ENCODE data around the gene RGPD8.
"Not testable (repeated sequence)": the region's sequence is repeated elsewhere in the genome, so short reads cannot be mapped to it uniquely, and the experiment has no call there.

RGPD8 gene

DNA sequence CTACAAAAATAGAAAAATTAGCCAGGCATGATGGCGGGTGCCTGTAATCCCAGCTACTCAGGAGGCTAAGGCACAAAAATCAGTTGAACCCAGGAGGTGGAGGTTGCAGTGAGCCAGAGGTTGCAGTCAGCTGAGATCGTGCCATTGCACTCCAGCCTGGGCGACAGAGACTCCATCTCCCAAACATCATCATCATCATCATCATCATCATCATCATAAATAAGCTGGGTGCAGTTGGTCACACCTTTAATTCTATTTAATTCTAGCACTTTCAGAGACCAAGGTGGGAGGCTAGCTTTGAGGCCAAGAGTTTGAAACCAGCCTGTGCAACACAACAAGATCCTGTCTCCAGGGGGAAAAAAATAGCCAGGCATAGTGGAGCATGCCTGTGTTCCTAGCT, 8.9 kb downstream of the RGPD8 start:
- not testable (repeated sequence) for H3K27ac Mint-ChIP-seq; H3K27me3 Mint-ChIP-seq (ENCODE audit: low read depth); H3K4me3 Mint-ChIP-seq; H3K9me3 Mint-ChIP-seq; DNase-seq (ENCODE audit: low spot score); H3K36me3 Mint-ChIP-seq (ENCODE audit: low read depth); H3K4me1 Mint-ChIP-seq (ENCODE audit: low read depth)

DNA sequence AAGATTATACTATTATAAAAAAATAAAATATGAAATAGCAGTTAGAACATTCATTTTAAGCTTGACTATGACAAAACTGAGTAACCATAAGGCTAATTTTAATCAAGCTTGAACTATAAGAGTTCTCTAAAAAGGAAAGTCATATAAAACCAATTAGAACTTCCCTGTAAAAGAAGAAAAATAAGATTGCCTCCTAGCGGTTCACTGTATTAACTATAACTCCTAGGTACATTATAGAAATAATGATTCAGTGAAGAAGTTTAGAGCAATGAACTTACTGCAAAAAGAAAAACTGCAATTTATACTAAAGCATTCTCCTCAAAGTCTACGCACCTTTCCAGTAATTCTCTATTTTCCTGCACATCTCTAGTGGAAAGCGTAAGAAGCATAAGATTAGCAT, 16.6 kb downstream of the RGPD8 start:
- H3K27ac Mint-ChIP-seq; H3K4me1 Mint-ChIP-seq (ENCODE audit: low read depth); H3K4me3 Mint-ChIP-seq; DNase-seq (ENCODE audit: low spot score); H3K36me3 Mint-ChIP-seq (ENCODE audit: low read depth); H3K27me3 Mint-ChIP-seq (ENCODE audit: low read depth); H3K9me3 Mint-ChIP-seq: not testable (repeated sequence)

DNA sequence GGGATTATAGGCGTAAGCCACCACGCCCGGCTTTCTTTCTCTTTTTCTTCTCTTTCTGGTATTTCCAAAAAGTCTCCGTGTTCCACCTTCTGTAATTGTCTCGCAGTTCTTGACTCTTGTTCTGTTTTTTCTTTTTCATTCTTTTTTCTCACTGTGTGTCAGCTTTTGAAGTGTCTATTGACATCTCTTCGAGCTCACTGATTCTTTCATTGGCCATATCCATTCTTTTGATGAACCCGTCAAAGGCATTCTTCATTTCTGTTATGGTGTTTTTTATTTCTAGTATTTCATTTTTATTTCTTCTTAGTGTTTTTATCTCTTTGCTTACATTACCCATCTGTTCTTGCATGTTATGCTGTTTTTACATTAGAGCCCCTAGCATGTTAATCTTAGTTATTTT, 73.4 kb downstream of the RGPD8 start:
- H3K9me3 Mint-ChIP-seq; DNase-seq (ENCODE audit: low spot score); H3K36me3 Mint-ChIP-seq (ENCODE audit: low read depth); H3K27me3 Mint-ChIP-seq (ENCODE audit: low read depth); H3K4me3 Mint-ChIP-seq; H3K27ac Mint-ChIP-seq; H3K4me1 Mint-ChIP-seq (ENCODE audit: low read depth): not testable (repeated sequence)

DNA sequence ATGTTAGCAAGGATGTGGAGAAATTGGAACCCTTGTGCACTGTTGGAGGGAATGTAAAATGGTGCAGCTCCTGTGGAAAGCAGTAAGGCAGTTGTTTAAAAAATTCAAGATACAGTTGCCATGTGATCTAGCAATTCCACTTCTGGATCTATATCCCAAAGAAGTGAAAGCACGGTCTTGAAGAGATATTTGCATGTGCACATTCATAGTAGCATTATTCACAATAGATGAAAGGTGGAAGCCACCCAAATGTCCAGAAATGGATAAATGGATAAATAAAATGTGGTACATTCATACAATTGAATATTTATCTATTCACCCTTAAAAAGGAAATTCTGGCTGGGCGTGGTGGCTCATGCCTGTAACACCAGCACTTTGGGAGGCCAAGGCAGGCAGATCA, 79.1 kb downstream of the RGPD8 start:
- H3K9me3 Mint-ChIP-seq; H3K27me3 Mint-ChIP-seq (ENCODE audit: low read depth); DNase-seq (ENCODE audit: low spot score); H3K4me1 Mint-ChIP-seq (ENCODE audit: low read depth); H3K27ac Mint-ChIP-seq; H3K36me3 Mint-ChIP-seq (ENCODE audit: low read depth); H3K4me3 Mint-ChIP-seq: not testable (repeated sequence)

DNA sequence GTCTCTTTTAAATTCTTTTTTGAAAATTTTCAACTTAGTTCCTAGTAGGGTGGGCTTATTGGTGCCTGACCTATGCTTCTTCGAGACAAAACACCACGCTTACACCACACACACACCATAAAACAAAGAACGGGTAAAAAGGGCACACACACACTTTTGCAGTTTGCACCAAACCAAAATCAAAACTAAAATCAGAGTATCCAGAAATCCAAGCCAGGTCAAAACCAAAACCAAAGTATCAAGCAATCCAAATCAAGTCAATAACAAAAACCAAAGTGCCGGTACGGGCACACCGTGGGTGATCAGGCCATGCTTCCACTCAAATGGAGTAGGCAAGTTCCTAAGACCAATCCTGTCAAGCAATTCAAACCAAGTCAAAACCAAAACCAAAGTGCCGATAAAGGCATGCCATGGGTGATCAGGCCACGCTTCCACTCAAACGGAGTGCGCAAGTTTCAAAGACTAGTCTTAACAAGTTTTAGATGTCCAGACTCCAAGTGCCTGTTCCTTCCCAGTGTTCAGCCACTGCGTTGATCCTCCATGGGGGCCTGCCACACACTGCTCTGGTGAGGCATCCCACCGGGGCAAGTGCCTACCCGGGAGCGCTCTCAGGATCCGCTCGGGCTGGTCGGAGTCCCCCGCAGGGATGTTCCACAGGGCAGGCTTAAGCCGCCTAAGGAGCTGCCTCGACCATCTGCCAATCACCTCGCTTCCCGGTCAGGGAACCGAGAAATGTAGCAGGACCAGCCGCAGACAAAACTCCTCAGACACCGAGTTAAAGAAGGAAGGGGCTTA, 80.4 kb downstream of the RGPD8 start:
- H3K36me3 Mint-ChIP-seq (ENCODE audit: low read depth); H3K27ac Mint-ChIP-seq; H3K4me1 Mint-ChIP-seq (ENCODE audit: low read depth); H3K9me3 Mint-ChIP-seq; DNase-seq (ENCODE audit: low spot score); H3K27me3 Mint-ChIP-seq (ENCODE audit: low read depth); H3K4me3 Mint-ChIP-seq: not testable (repeated sequence)

DNA sequence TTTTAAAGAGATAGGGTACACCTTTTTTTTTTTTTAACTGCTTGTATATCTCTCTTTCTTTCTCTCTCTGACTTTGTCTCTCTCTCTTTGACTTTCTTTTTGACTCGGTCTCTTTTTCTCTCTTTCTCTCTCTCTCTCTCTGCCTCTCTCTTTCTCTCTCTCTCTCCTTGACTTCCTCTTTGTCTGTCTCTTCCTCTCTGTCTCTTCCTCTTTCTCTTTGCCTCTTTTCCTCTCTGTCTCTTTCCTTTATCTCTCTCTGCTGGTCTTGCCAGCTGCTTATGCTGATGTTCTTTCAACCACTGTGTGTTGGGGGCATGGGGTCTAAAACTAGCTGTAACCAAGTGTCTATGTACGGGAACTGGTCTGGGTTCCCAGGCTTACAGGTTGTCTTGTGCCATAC, 81.2 kb downstream of the RGPD8 start:
- H3K9me3 Mint-ChIP-seq; H3K36me3 Mint-ChIP-seq (ENCODE audit: low read depth); H3K4me3 Mint-ChIP-seq; H3K27me3 Mint-ChIP-seq (ENCODE audit: low read depth); DNase-seq (ENCODE audit: low spot score); H3K4me1 Mint-ChIP-seq (ENCODE audit: low read depth); H3K27ac Mint-ChIP-seq: not testable (repeated sequence)

DNA sequence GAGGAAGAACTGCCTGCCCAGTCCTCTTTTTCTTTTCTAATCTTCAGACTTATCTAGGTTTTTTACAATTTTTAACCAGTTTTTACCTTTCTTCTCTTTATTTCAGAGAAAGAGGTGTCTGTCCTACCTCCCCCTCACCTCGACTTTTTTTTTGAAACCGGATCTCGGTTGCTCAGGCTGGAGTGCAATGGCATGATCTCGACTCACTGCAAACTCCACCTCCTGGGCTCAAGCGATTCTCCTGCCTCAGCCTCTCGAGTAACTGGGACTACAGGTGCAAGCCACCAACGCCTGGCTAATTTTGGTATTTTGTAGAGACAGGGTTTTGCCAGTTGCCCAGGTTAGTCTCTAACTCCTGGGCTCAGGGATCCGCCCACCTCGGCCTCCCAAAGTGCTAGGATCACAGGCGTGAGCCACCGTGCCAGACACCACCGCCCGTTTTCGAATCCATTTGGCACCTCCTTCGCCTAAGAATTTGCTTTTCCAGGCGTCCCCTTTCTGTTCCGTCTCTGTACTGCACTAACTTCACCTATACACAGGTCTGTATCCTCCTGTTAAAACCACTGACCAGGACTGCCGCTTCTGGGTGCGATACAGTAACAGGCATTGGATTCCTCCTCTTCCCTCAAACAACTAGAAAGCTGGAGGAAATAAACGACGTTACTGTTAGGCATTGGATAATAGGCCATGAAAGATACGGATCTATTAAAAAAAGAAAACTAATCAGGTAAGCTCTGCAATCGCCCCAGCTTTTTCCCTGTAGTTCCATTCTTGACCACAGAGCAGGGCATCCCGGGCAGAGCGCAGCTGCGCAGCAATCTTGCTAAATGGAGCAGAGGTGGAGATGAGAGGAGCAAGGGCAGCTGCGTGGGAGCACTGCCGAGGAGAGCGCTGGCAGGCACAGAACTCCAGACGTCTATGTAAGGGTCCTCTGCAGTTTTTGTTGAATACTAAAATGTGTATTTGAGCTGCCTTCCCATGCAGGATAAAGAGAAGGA, 88.1 kb downstream of the RGPD8 start:
- H3K4me3 Mint-ChIP-seq = no peak overlapping the region
- DNase-seq (ENCODE audit: low spot score) = no peak

DNA sequence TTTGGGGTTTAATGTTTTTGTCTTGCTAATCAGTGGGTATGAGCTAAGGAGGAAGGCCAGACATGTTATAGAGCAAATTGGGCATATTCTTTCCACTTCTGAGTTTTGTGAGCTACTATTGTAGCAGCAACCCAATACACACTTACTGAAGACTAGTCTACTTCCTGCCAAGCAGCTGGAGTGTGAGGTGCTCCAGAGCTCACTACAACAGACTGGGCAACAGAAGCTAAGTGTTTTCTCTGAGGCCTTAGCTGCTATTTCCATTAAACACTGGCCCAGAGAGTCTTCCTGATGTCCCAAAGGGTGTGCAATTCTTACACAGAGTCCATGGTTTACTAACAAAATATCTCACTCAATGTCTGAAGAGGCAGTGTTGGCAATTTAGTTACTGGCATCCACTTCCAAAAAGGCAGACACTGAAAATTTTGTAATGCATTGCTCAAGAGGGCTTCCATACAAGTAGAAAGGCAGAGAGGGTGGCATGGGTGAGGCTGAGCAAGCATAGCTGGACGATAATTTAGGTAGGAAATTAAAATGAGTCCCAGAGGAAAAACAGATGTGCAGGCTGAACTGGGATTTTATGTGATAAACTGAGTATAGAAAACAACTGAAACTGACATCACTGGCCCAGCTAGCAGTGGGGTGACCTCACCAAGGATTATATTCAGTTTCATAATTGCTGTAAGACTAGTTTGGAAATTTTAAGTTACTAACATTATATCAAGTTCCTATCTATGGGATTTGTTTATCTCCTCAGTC, 89.4 kb downstream of the RGPD8 start:
- H3K9me3 Mint-ChIP-seq = peaks cover 6% of the 10 kb centered on the region
- no peaks in the 10 kb centered on the region for H3K27me3 Mint-ChIP-seq (ENCODE audit: low read depth)
- H3K4me3 Mint-ChIP-seq = no peak overlapping the region
- DNase-seq (ENCODE audit: low spot score) = no peak
- H3K4me1 Mint-ChIP-seq (ENCODE audit: low read depth) = peaks cover 11% of the 10 kb centered on the region
- peak overlapping the region; percentile 46 for H3K27ac Mint-ChIP-seq
- peaks cover 2% of the 10 kb centered on the region for H3K36me3 Mint-ChIP-seq (ENCODE audit: low read depth)

More for the DNA sequence above, 88.1 kb downstream of the RGPD8 start:
- peaks cover 6% of the 10 kb centered on the region for H3K9me3 Mint-ChIP-seq
- no peaks in the 10 kb centered on the region for H3K27me3 Mint-ChIP-seq (ENCODE audit: low read depth)
- H3K36me3 Mint-ChIP-seq (ENCODE audit: low read depth) = peaks cover 2% of the 10 kb centered on the region
- peaks cover 11% of the 10 kb centered on the region for H3K4me1 Mint-ChIP-seq (ENCODE audit: low read depth)
- H3K27ac Mint-ChIP-seq = peak overlapping the region; percentile 26

DNA sequence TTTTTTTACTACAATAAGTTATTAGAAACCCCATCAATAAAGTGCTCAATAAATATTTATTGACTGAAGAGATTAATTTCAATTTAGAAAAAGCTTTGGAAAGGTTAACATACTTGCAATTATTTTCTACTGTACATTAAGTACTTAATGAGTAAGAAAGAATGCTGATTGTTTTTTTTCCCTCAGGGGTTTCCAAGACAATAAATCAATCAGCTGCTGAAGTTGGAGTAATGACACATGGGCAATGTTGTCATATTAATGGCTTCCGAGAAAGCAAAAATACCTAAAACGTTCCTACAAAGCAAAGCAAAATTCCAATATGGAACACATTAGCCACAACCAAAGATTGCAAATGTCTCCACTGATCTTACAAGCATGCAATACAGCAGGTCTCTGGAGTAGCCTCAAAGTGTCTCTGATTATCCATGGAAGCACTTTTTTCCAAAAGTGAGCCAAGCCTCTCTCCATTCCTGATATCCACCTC, 91.3 kb downstream of the RGPD8 start:
- H3K36me3 Mint-ChIP-seq (ENCODE audit: low read depth) = peaks cover 2% of the 10 kb centered on the region
- no peak overlapping the region for H3K4me3 Mint-ChIP-seq
- H3K4me1 Mint-ChIP-seq (ENCODE audit: low read depth) = peaks cover 11% of the 10 kb centered on the region
- no peak overlapping the region for H3K27ac Mint-ChIP-seq
- H3K9me3 Mint-ChIP-seq = peaks cover 6% of the 10 kb centered on the region
- H3K27me3 Mint-ChIP-seq (ENCODE audit: low read depth) = no peaks in the 10 kb centered on the region
- no peak for DNase-seq (ENCODE audit: low spot score)

DNA sequence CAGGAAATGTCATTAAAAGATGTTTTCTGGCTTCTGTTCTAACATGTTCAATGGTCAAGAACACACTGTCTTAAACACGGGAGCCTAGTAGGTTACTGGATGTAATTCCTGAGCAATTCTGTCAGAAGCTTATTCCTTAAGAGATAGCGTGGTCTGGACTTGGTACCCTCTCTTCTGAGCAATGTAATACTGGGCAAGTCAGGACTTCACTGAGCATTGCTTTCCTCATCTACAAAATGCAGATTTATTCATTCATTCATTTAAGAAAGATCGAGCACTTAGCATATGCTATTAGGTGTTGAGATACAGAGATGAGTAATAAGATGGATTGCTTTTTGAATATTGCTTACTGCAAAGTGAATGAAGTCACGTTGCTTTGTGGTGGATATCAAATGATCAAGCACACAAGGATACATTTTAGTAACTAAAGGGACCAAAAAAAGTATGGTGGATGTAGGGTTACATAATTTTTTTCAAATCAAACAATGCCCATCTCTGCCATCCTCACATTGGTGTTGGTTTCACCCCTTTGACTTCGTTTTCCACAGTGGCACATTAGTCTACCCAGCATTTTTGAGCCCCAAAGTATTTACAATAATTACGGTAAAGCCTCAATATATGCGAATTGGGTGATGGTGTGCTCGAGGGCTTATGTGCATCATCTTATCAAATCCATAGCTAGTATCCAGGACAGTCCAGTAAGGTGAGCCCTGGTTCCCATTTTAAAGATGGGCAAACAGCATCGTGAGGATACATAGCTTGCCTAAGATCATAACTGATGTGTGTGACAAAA, 92.8 kb downstream of the RGPD8 start:
- Mint-ChIP-seq H3K27ac (no peak overlapping the region), H3K4me3 (no peak overlapping the region), H3K9me3 (no peaks in the 10 kb centered on the region), H3K4me1 (ENCODE audit: low read depth) (peaks cover 11% of the 10 kb centered on the region), H3K27me3 (ENCODE audit: low read depth) (no peaks in the 10 kb centered on the region), H3K36me3 (ENCODE audit: low read depth) (no peaks in the 10 kb centered on the region)
- no peak for DNase-seq (ENCODE audit: low spot score)

DNA sequence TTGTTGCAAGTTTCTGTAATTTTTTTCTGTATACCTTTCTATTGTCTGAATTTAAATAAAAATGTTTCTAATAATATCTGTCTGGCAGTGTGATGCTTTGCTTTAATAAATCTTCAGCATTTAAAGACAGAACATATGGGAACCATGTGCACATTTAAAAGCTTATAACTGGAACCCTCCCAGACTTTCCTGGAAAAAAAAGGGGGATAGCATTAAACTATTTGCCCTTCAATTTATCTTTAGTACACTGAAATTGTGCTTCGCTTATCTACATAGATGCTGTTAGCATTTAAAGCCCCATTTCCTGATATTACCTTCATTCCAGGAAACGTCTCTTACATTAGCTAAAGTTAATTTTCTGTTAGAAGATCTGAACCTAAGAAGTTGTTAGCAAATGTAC, 93.5 kb downstream of the RGPD8 start:
- no peak overlapping the region for H3K27ac Mint-ChIP-seq
- no peak for DNase-seq (ENCODE audit: low spot score)
- H3K9me3 Mint-ChIP-seq = no peaks in the 10 kb centered on the region
- H3K4me1 Mint-ChIP-seq (ENCODE audit: low read depth) = peaks cover 11% of the 10 kb centered on the region
- no peaks in the 10 kb centered on the region for H3K36me3 Mint-ChIP-seq (ENCODE audit: low read depth)
- H3K27me3 Mint-ChIP-seq (ENCODE audit: low read depth) = no peaks in the 10 kb centered on the region
- no peak overlapping the region for H3K4me3 Mint-ChIP-seq

DNA sequence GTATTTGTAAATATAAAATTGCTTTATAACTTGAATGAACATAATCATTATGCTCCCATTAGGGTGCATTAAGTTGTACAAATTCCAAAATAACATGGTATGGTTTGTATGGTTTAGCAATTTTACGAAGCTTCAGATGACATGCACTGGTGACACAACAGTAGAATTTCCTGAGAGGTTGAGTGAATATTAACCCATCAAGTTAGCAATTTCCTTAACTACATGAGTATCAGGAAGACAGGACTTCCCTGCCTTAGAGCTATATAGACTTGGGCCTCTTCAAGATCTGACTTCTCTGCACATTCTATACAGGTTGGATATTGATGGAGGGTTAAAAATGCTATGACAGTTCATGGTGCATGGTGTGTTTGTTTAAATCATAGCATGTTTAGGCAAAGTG, 97.8 kb downstream of the RGPD8 start:
- Mint-ChIP-seq H3K4me3 (no peak overlapping the region), H3K4me1 (ENCODE audit: low read depth) (no peaks in the 10 kb centered on the region), H3K9me3 (no peaks in the 10 kb centered on the region), H3K27me3 (ENCODE audit: low read depth) (no peaks in the 10 kb centered on the region), H3K36me3 (ENCODE audit: low read depth) (peaks cover 2% of the 10 kb centered on the region), H3K27ac (no peak overlapping the region)
- DNase-seq (ENCODE audit: low spot score) = no peak

DNA sequence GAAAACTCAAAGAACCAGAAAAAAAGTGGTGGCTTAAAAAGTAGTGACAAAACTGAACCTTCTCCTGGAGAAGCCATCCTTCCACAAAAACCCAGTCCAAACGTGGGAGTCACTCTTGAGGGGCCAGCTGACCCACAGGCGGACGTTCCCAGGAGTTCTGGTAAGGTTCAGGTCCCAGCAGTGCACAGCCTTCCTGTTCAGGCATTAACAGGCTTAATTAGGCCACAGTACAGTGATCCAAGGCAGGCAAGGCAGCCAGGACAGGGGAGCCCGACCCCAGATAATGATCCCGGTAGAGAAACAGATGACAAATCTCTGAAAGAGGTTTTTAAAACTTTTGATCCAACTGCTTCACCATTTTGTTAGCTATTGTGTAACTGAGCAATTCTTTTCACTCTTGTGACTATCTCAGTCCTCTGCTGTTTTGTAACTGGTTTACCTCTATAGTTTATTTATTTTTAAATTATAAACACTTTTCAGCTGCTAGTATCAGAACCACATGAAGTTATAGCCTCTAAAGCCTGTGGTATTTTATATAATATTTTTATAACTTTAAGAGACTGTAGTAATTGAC, 101.2 kb downstream of the RGPD8 start:
- H3K27ac Mint-ChIP-seq = no peak overlapping the region
- H3K36me3 Mint-ChIP-seq (ENCODE audit: low read depth) = peaks cover 14% of the 10 kb centered on the region
- no peaks in the 10 kb centered on the region for H3K27me3 Mint-ChIP-seq (ENCODE audit: low read depth)
- no peaks in the 10 kb centered on the region for H3K4me1 Mint-ChIP-seq (ENCODE audit: low read depth)
- H3K4me3 Mint-ChIP-seq = no peak overlapping the region
- no peak for DNase-seq (ENCODE audit: low spot score)
- H3K9me3 Mint-ChIP-seq = no peaks in the 10 kb centered on the region

All from T-helper 2 cell treated with Interferon-gamma antibody and Interleukin-4, amounts not matched to agents 5 μg/mL and 100 μg/mL, for 36 hours (primary cell).